Thyroid gland (tissue), 4 donors: ENCODE data around the gene AKR1C3.

Source experiments
- CTCF ChIP-seq, 6 experiments: fragments of 200-600 bp in 3 of 6; fragments of 450-650 bp in 3 of 6; sonication (generic) in 3 of 6; IDR thresholded peaks; one replicate each; pipeline ENCODE4 v1.5.1; 2016 to 2019; ENCODE audit warnings: antibody characterized with exemption in 6 of 6, mild to moderate bottlenecking in 2 of 6, inconsistent platforms in 1 of 6, moderate library complexity in 1 of 6
- POLR2A ChIP-seq, 2 donors: fragments of 450-650 bp; IDR thresholded peaks; one replicate each; pipeline ENCODE4 v1.6.1; 2017; ENCODE audit warnings: antibody characterized with exemption in 2 of 2, mild to moderate bottlenecking in 2 of 2, moderate library complexity in 1 of 2

- TF ChIP-seq CTCF (IDR thresholded peaks at IDR 0.05), result no peak
- no peak for TF ChIP-seq POLR2A (IDR thresholded peaks at IDR 0.05)
Observed at GRCh38 chr10:5151076-5151475, 56.9 kb downstream of the AKR1C3 start.
